K562 (cell line): ENCODE measurements around the gene RFX3. TPM values are rescaled to one million over a fixed set of nuclear protein-coding genes. Genes with fewer than 3 reads are reported as not detected.

Experiments
- ATAC-seq: fragments of 200-7000 bp; cut with Tn5 transposase; 3 replicates; pipeline ENCODE4 v1.9.1; 2020; ENCODE audit warnings: moderate library complexity
- BruUV-seq: library from RNA; stranded (reverse); fragments of 400-500 nt; replicated peaks from 2 replicates; lab custom pipeline; 2021; lab: Mats Ljungman, UMichigan
- CTCF ChIA-PET: fragments of 300-600 bp; formaldehyde crosslinking; extraction: SDS; loops from one replicate; lab custom pipeline; 2021; ENCODE audit warnings: low intra/inter-chr PET ratio; lab: Yijun Ruan, JAX
- POLR2A ChIA-PET: fragments of 300-600, 350-650 bp; sonication (Branson Sonifier 250); formaldehyde crosslinking; extraction: SDS; loops from one replicate; lab custom pipeline; 2021; ENCODE audit warnings: antibody characterized with exemption, inconsistent platforms; lab: Yijun Ruan, JAX
- DNase-seq, 4 experiments: peaks; one replicate each; pipeline versions ENCODE4 v3.0.0 to v3.0.0-alpha.2; 2011 to 2018; ENCODE audit warnings: low spot score in 3 of 4, mixed read lengths in 3 of 4; ENCODE audit errors: extremely low read depth in 1 of 4
- FAIRE-seq: peaks from 2 replicates; lab custom pipeline; 2011; peaks lifted over from hg19 to GRCh38; lab: Jason Lieb, UNC
- H2AFZ ChIP-seq: 2 replicates; pipeline ENCODE4 v1.6.0; 2011; ENCODE audit warnings: low read depth, low read length, control low read depth, inconsistent platforms
- H3K27ac ChIP-seq: fragments of 200-600 bp; 3 replicates; pipeline ENCODE4 v1.8.0; 2011; ENCODE audit warnings: low read depth, mild to moderate bottlenecking, control low read depth, inconsistent platforms, low read length, moderate library complexity, mixed read lengths; ENCODE audit errors: extremely low read depth
- H3K27me3 ChIP-seq, 2 experiments: fragments of 300-600 bp in 1 of 2; 2 replicates in 1 of 2; 3 replicates in 1 of 2; pipeline versions ENCODE4 v1.6.0 to v1.8.0; 2011; ENCODE audit warnings: inconsistent platforms in 2 of 2, low read length in 2 of 2, mild to moderate bottlenecking in 1 of 2, mixed read lengths in 1 of 2, moderate library complexity in 1 of 2; ENCODE audit not compliant: control insufficient read depth in 2 of 2, insufficient read depth in 2 of 2
- H3K36me3 ChIP-seq: fragments of 300-600 bp; 3 replicates; pipeline ENCODE4 v1.8.0; 2011; ENCODE audit warnings: mild to moderate bottlenecking, low read length, inconsistent platforms; ENCODE audit not compliant: control insufficient read depth, insufficient read depth
- H3K4me1 ChIP-seq, 2 experiments: fragments of 200-600 bp in 1 of 2; replicated peaks in 1 of 2; 2 replicates in 1 of 2; 3 replicates in 1 of 2; pipeline versions ENCODE4 v1.5.1 to v1.8.0; 2011; ENCODE audit warnings: inconsistent platforms in 2 of 2, low read length in 2 of 2, mild to moderate bottlenecking in 1 of 2, mixed read lengths in 1 of 2, moderate library complexity in 1 of 2; ENCODE audit not compliant: control insufficient read depth in 2 of 2, insufficient read depth in 2 of 2
- H3K4me2 ChIP-seq: 2 replicates; pipeline ENCODE4 v1.6.1; 2011; ENCODE audit warnings: low read length, control low read depth, inconsistent platforms, mixed read lengths; ENCODE audit not compliant: insufficient read depth
- H3K4me3 ChIP-seq: fragments of 200-600 bp; sonication (generic), shearing (Covaris generic); 2 replicates; pipeline ENCODE4 v1.5.1; 2016; ENCODE audit warnings: control low read depth, inconsistent platforms
- H3K79me2 ChIP-seq: fragments of 200-600 bp; 3 replicates; pipeline ENCODE4 v1.8.0; 2011; ENCODE audit warnings: low read length, inconsistent platforms; ENCODE audit not compliant: control insufficient read depth, insufficient read depth
- H3K9ac ChIP-seq, 2 experiments: 2 replicates each; pipeline versions ENCODE4 v1.6.0 to v1.6.1; 2011; ENCODE audit warnings: low read depth in 2 of 2, low read length in 2 of 2, control low read depth in 1 of 2, inconsistent platforms in 1 of 2, mild to moderate bottlenecking in 1 of 2, mixed read lengths in 1 of 2; ENCODE audit not compliant: insufficient read depth in 1 of 2
- H3K9me1 ChIP-seq: one replicate; pipeline ENCODE4 v1.6.0; 2011; ENCODE audit warnings: inconsistent platforms, mild to moderate bottlenecking, low read length, moderate library complexity; ENCODE audit not compliant: control insufficient read depth, insufficient read depth
- H3K9me3 ChIP-seq: replicated peaks from 2 replicates; pipeline ENCODE4 v1.5.1; 2011; ENCODE audit warnings: low read depth, low read length, inconsistent platforms; ENCODE audit not compliant: control insufficient read depth, insufficient read depth
- H4K20me1 ChIP-seq: replicated peaks from 2 replicates; pipeline ENCODE4 v1.6.1; 2011; ENCODE audit warnings: low read length, inconsistent platforms, mixed read lengths; ENCODE audit not compliant: control insufficient read depth, insufficient read depth
- C11orf30 ChIP-seq: fragments of 450-650 bp; IDR thresholded peaks from 2 replicates; pipeline ENCODE4 v1.6.1; 2016; ENCODE audit warnings: low read depth, mild to moderate bottlenecking
- HMG20B ChIP-seq: fragments of 250-450 bp; sonication (Bioruptor Pico); IDR thresholded peaks from 2 replicates; pipeline ENCODE4 v1.5.0; 2021; ENCODE audit warnings: mild to moderate bottlenecking
- IRF9 ChIP-seq: fragments of 450-650 bp; IDR thresholded peaks from 2 replicates; pipeline ENCODE4 v1.6.1; 2016; ENCODE audit warnings: missing biosample characterization, missing genetic modification characterization
- KLF10 ChIP-seq: fragments of 250-450 bp; sonication (Bioruptor Pico); IDR thresholded peaks from 2 replicates; pipeline ENCODE4 v1.6.1; 2021; ENCODE audit warnings: matching md5 sums
- MAFF ChIP-seq: IDR thresholded peaks from 2 replicates; pipeline ENCODE4 v1.6.1; 2012; ENCODE audit warnings: low read length, improper control_type of control experiment
- MAFG ChIP-seq: fragments of 450-650 bp; conservative IDR thresholded peaks from 2 replicates; pipeline ENCODE4 v1.6.1; 2016; ENCODE audit warnings: missing genetic modification characterization, missing compliant biosample characterization
- MAFK ChIP-seq: IDR thresholded peaks from 2 replicates; pipeline ENCODE4 v1.6.1; 2011; ENCODE audit warnings: low read length, improper control_type of control experiment
- NCOR1 ChIP-seq: fragments of 450-650 bp; IDR thresholded peaks from 2 replicates; pipeline ENCODE4 v1.6.1; 2016; ENCODE audit warnings: mild to moderate bottlenecking, moderate library complexity
- NFE2 ChIP-seq: IDR thresholded peaks from 2 replicates; pipeline ENCODE4 v1.6.1; 2014; ENCODE audit warnings: antibody characterized with exemption, low read depth
- ZNF316 ChIP-seq: fragments of 450-650 bp; IDR thresholded peaks from 2 replicates; pipeline ENCODE4 v1.6.1; 2016
- in situ Hi-C: fragments of 300-500 bp; cut with MboI; formaldehyde crosslinking; loops from 4 replicates; pipeline ENCODE4 v1.15.0; 2018; ENCODE audit warnings: inconsistent platforms, mixed read lengths
- intact Hi-C: fragments of 100-400 bp; cut with micrococcal nuclease; formaldehyde crosslinking; loops from 2 replicates; pipeline ENCODE4 v1.14.2; 2022
- polyA plus RNA-seq, 8 experiments: library from polyadenylated mRNA; depleted of rRNA in 4 of 8; stranded (reverse) in 5 of 8; unstranded in 3 of 8; fragments of >200 nt; fragmentation: Nextera tagmentation in 2 of 8; fragmentation: Illumina TruSeq in 1 of 8; extraction: Ambion mirVana in 2 of 8; extraction: Trizol in 1 of 8; gene quantifications; 2 replicates each; pipeline versions ENCODE4 v1.2.1 to v1.2.3, GENCODE V29; 2011 to 2014; ENCODE audit warnings: inconsistent platforms in 1 of 8, missing spikeins in 1 of 8
- total RNA-seq, 7 experiments: library from RNA; depleted of rRNA in 6 of 7; stranded (reverse); fragments of >200 nt in 6 of 7; fragmentation: Illumina TruSeq in 2 of 7; extraction: Trizol in 2 of 7; gene quantifications; 2 replicates each; pipeline versions ENCODE4 v1.2.1 to v1.2.3, GENCODE V29; 2011 to 2021; ENCODE audit warnings: low replicate concordance in 1 of 7
- TF ChIP-seq, protein P1 (sequence below): sonication (generic); IDR thresholded peaks from 2 replicates; pipeline ENCODE4 v1.6.1; 2016

The RFX3 gene
- total and polyA plus RNA-seq, 9 of the 15 experiments (the other 6 are each of a cell fraction or from before 2014, with no cell fraction given): 0.86 to 4.9 (median 2.0) TPM

GRCh38 chr9:3457175-3457574 lies 68.6 kb downstream of the RFX3 start:
- no peak overlapping the region for H3K9ac ChIP-seq
- H3K9me3 ChIP-seq: no peaks in the 10 kb centered on the region
- CTCF ChIA-PET: no interaction called here
- H3K9me1 ChIP-seq: no peaks in the 10 kb centered on the region
- H3K4me1 ChIP-seq: 0 out of 5 replicates have a peak, but pooled peaks cover 0 to 7% of the 10 kb centered on the region in 2 experiments
- H2AFZ ChIP-seq: no peak overlapping the region
- no peak for DNase-seq
- no peak overlapping the region for H3K4me2 ChIP-seq
- no peak for ATAC-seq
- in situ Hi-C loops: loop anchor here (25.0 kb wide), 2 partner anchors 230 to 655 kb away; no protein-coding TSS in a partner anchor
- no peaks in the 10 kb centered on the region for H4K20me1 ChIP-seq
- intact Hi-C loops: no loop called here
- H3K4me3 ChIP-seq: no peak overlapping the region
- no peaks in the 10 kb centered on the region for H3K36me3 ChIP-seq
- no peak overlapping the region; the same call in 2 of the 3 replicates for H3K27ac ChIP-seq
- BruUV-seq: no TSS peak
- POLR2A ChIA-PET: interaction anchor here (0.6 kb wide), 1 partner anchor 1441 kb away, joined by 4 read pairs; no protein-coding TSS in a partner anchor
- no peaks in the 10 kb centered on the region for H3K27me3 ChIP-seq
- FAIRE-seq: no peak
- peaks cover 2% of the 10 kb centered on the region; the same call in 1 of the 3 replicates for H3K79me2 ChIP-seq
- TF ChIP-seq KLF10 (CRISPR knock-in tag) (no peak), MAFG (tag) (peak; percentile 87), HMG20B (CRISPR knock-in tag) (no peak), MAFF (peak; percentile 48; the same call in 1 of the 2 replicates), NCOR1 (no peak), NFE2 (peak; percentile 65), MAFK (peak; percentile 53), ZNF316 (peak; percentile 95), C11orf30 (peak; percentile 89), IRF9 (tag) (no peak)
- TF ChIP-seq, protein P1, sequence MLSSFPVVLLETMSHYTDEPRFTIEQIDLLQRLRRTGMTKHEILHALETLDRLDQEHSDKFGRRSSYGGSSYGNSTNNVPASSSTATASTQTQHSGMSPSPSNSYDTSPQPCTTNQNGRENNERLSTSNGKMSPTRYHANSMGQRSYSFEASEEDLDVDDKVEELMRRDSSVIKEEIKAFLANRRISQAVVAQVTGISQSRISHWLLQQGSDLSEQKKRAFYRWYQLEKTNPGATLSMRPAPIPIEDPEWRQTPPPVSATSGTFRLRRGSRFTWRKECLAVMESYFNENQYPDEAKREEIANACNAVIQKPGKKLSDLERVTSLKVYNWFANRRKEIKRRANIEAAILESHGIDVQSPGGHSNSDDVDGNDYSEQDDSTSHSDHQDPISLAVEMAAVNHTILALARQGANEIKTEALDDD: peak; percentile 74
